Tongue (tissue), 2 donors: ENCODE results near the gene WHRN. TPM values are rescaled to one million over a fixed set of nuclear protein-coding genes. Genes with fewer than 3 reads are reported as not detected.
A peak's percentile ranks its signal among the peaks of the same experiment; 100 is the strongest.

Experiments used
- DNase-seq: peaks from one replicate; pipeline ENCODE4 v3.0.0-alpha.2; 2015
- total RNA-seq: library from RNA; depleted of rRNA; stranded (reverse); fragments of >200 nt; gene quantifications from one replicate; pipeline ENCODE4 v1.2.3, GENCODE V29; 2014

The WHRN gene
- total RNA-seq, 1 donor from 2014 or later: 4.2 TPM

DNA sequence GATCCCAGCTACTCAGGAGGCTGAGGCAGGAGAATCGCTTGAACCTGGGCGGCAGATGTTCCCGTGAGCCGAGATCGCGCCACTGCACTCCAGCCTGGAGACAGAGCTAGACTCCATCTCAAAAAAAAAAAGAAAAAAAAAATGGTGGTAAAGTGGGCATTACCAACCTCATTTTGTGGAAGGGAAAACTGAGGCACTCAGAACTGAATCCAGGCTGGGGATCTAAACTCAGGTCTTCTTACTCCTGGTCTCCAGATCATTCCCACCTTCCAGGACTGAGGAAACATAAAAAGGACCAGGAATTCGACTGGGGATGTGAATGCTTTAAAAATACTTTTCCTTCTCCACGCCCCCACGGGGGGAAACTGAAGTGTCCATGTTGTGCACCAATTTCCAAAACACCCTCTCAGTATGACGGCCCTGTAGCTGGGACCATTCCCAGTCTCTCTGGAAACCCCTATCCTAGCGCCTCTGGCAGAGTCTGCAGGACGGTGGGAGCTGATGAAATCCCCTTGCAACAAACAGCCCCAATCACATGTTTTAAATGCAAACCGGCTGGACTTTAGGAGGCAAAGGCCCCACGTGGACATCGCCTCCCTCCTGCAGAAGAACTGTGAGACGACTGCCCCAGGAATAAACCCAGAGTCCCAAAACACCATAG, 108.6 kb downstream of the WHRN start:
- peak; percentile 78 for DNase-seq

DNA sequence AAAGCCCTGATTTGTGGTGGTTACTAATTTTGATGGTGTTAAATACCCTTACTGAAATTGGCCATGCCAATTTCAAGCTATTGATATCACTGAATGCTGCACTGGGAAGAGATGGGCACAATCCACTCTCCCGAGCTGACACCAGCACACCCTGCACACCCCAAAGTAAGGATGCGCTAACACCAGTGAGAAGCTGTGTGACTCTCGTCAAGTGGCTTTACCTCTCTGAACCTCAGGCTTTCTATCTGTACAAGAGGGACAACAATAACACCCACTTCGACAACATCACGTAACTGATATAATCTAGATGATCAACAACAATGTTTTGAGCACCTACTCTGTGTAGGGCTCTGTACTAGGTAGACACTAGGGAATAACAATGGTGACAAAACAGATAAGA, 109.5 kb downstream of the WHRN start:
- no peak for DNase-seq

DNA sequence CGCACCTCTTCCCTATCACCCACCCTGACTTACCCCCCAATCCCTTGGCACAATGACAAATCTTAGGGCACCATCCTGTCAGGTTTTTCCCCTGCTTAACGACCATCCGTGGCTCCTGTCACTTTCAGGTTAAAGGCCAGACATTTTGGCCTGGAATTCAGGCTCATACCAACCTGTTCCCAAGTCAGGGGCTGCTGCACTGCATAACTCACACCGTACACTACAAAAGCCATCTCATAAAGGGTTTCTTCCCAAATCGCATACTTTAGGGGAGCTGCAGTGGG, 110.0 kb downstream of the WHRN start:
- DNase-seq: no peak

DNA sequence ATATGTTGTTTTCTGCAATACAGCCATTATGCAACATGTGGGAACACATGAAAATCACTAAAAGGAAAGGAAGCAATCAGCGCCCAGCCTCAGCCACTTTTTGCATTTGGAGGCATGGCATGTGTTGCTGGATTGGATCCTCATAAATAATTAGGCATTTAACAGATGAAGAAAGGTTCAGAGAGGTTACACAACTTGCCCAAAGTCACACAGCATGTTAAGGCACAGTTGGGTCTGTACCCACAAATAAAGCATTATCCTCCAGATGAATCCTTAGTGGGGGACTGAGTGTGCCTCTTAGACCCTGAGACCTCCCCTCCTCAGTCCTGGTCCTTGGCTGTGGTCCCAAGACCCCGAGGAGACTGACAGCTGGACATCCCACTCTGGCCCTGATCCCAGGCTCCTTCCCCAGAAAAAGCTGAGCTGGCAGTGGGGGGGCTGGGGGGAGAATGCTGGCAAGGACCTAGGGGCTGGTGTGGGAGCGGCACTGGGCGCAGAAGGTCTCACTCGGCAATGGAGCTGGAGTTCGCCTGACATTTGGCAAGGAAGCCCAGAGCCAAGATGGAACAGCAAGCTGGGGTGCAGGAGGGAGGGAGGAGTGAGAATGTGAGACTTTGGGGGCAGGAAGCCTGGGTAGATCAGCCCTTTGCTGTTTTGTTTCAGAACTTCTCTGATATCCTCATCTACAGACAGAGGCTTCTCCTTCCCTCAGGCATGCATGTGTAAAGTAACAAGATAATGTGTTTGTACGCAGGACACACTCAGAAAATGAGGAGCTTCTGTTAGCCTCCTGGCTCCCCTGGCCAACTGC, 110.5 kb downstream of the WHRN start:
- peak; percentile 72 for DNase-seq

DNA sequence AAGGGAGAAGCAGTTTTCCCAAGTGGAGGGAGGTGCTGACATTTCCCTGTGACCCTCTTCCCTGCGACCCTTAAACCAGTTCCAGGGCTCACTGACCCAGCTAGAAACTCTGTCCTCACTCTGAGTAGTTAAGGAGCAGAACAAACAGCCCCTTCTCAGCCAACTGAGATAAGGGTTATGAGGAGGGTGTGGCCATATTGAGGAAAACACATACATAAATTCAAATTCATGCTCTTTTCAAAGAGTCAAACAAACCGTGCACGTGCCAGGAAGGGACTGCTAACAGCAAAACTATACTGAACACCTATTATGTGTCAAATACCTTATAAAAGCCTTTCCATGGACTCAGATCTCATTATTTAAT, 112.5 kb downstream of the WHRN start:
- DNase-seq: no peak

DNA sequence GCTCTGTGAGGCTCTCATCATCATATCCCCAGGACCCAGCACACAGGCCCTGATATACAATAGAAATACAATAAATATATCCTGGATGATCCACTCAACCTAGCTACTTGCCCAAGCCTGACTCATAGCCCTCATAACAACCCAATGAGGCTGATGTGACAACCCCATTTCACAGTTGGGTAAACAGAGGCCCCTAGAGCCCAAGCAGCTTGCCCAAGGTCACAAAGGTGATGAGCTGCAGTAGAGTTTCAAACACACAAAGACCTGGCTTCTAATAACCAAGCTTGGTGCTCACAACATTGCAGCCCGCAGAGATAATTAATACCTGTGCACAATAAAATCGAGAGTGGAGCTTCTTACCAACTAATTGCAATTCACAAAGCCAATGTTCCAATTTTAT, 114.3 kb downstream of the WHRN start:
- DNase-seq: no peak

DNA sequence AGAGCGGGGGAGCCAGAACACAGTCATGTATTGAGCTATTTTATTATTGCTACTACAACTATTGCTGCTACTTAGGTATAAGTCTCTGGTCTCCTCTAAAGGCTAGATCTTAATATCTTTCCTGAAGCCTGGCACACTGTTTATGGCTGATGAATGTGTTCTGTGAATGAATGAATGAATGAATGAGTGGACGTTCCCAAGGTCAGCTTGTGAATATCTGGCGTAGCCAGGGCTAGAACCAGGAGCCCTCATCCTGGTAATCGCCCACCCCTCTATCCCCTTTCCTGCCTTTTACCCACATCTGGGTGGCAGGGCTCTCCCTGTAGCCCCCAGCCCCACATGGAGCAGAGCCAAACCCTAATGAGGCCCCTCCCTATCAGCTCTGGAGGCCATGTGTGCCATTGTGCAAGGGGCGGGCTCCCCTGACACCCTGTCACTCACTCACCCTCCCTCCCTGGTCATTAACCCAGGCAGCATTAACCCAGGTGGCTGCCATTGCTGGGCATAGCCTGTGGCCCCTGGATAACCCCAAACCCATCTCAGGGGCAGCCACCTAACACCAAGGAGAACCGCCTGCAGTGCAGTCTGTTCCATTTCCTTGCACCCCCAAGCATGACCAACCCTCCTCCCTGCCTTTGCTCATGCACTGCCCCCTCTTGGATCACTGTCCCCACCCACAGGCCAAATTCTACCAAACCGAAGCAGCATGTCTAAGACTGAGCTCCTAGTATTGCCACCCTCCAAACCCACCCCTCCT, 115.5 kb downstream of the WHRN start:
- DNase-seq: no peak

DNA sequence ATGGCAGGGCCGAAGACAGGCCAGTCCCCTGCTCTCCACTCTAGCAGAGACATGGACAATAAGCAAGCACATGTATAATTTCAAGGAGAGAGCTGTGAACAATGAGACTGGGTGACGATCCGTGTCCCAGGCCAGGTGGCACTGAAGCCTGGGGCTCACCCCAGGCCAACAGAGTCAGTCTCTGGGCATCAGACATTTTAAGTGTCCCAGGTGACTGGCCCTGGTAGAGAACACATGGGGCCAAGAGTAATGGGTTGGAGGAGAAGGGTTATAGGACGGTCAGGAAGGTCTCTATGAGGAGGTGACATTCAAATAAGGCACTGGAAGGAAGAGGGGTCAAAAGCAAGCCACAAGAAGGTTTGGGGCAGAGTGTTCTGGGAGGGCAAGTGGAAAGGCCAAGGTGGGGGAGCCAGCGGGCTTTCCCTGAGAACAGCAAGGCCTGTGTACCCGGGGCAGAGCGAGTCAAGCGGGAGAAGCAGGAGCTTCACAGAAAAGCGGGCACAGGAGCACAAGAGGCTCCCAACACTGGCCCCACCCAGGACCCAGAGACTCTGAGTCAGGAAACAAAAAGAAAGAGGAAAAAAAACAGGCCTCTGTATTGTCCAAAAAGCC, 116.4 kb downstream of the WHRN start:
- no peak for DNase-seq

DNA sequence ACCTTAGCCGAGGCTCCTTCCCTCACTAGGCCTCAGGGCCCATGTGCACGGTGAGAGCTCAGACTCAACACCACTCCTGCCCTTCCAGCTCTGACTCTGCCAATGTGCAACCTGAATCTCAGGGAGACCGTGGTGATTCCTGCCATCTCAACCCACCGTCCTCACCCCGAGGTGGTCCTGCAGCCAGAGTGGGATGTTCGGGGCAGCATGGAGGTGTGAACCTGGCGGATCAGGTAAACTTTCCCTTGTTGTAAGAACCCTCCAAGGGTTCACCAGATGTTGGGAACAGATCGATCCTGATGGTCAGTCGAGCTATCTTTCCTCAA, 117.0 kb downstream of the WHRN start:
- no peak for DNase-seq

DNA sequence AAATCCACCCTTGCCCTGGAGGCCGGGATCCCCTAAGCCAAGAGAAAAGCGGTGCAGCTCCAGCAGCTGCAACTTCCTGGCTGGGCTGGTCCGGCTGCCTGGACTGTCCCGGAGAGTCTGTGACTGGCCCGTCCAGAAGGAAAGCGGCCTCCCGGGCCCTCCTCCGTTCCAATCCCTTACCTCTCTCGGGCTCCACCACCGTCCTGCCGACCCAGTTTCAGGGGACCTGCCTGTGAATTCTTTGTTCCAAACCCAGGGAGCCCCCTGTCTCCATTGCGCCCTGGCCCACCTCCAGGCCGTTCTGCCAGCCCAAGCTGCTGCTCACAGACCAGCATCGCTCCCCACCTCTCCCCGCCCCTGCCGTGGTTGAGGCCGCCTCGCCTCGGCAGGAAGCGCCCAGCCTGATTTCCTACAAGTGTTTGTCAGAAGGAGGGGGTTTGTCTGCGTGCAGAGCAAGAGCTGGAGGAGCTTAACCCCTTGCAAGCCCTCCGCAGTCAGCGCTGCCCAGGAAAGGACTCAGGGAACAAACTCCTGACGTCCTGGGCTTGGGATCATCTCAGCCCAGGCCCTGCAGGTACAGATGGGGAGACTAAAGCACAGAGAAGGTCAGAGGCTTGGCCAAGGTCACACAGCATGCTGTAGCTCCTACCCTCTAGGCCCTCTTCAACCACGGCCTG, 117.5 kb downstream of the WHRN start, which contains the start of gene AKNA:
Gene AKNA (minus strand): TSS at position 303 of the 677 bp plus-strand sequence. CDS start 6,649 bp downstream, outside the sequence.
- DNase-seq: peak; percentile 92

DNA sequence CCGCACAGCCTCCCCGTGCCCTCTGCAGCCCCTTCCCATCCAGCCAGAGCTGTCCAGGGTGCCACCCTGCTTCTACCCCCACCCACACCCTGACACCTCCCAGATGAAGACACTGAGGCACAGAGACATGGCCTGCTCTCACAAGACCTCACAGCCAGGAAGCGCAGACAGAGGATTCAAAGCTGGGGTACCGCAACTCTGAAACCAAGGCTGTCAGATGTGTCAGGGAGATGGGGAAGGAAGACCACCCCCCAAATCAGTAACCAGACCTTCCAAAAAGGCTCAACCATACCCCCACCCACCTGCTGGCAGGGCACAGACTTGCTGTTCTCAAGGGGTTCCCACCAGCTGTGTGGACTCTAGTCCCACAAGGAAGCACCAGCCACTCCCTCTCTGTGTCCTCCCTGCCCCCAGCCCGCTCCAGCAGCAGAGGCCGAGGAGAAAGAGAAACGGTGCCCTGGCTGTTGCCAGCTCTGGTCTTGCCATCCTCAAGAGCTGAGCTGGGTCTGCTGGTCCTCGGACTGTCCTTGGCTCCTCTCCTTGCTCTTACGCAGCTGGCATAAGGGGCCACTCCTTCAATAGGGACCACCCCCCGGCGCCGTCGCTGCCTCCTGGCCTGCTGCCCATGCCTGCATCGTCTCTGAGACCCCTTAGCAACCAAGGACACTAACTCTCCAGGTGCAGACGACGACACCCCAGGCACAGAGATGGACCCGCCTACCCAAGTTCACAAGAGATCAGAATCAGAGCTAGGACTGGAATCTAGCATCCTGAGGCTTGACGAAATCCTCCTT, 118.2 kb downstream of the WHRN start:
- peak; percentile 77 for DNase-seq

DNA sequence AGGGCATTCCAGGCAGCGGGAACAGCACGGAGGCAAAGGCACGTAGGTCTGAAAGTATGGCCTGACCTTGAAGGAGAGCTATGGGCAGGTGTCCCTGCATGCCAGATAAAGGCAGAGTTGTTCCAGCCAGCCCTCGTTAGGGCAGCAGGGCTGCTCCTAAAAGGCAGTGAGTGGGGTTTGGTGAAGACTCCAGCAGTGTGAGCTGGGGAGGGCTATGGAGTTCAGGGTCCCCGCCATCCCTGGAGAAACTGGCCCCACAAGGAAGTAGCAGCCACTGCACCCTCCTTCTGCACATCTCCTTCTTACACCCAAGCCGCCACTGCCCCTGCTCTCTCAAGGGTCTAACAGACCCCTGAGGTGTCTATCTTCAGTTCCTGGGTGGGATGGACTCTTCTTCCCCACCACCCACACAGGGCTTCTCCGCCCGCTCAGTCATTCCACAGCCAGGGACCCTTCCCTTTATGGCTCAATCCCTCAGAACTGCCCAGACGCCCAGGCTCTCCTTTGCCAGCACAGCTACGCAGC, 118.8 kb downstream of the WHRN start:
- DNase-seq: no peak

DNA sequence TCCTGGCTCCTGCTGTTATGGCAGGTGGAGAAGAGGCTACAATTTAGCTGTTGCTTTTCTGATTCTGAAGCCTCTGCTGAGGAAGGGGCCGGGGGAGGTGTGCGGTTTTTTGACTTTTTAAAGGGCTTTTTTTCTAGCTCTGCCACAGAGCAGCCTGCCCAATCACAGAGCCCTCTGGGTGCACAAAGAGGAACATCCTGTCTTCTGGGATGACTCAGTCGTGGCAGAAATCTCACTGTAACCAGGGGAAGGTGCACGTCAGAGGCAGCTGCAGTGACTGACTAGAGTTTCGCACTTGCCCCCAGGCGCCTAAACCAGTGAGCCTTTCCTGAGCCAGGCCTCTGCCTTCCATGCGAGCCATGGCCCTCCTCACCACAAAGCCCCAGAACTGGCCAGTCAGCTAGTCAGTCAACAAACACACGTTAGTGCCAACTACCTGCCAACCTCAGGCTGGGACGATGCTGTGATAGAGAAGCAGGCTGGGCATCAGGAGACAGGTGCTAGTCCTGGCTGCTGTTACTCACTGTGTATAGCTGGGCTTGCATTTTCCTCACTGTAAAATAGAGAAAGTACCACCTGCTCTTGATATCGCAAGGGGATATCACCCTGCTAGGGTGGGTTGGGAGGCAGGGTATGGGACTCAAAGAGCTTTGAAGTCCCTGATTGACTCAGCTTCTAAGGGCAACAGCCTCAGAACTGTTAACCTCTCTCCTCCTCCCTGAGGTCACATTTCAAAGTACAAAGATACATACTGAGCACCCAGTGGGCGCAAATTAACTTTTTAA, 119.7 kb downstream of the WHRN start:
- no peak for DNase-seq

DNA sequence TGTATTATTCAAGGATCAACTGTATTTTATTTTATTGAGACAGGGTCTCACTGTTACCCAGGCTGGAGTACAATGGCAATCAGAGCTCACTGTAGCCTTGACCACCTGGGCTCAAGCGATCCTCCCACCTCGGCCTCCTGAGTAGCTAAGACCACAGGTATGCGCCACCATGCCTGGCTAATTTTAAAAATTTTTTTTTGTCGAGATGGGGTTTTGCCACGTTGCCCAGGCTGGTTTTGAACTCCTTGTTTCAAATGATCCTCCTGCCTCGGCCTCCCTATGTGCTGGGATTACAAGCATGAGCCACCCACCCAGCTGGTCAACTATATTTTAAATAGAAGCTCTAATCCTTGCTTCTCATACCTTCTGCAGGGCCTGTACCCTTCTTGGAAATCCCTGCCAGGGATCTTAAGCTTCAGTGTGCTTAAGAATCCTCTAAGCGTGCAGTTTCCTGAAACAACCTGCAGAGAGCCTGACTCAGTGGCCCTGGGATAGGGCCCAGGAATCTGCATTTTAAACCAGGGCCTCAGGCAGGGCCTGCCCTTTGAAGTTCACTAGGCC, 120.4 kb downstream of the WHRN start:
- no peak for DNase-seq

DNA sequence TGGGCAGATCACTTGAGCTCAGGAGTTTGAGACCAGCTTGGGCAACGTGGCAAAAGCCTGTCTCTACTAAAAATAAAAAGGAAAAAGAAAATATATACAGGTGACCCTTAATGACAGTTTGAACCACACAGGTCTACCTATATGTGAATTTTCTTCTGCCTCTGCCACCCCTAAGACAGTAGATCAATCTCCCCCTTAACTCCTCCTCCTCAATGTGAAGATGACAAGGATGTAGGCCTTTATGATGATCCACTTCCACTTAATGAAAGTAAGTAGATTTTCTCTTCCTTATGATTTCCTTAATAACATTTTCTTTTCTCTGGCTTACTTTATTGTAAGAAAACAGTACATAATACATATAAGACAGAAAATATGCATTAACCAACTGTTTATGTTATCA, 120.9 kb downstream of the WHRN start:
- DNase-seq: no peak

DNA sequence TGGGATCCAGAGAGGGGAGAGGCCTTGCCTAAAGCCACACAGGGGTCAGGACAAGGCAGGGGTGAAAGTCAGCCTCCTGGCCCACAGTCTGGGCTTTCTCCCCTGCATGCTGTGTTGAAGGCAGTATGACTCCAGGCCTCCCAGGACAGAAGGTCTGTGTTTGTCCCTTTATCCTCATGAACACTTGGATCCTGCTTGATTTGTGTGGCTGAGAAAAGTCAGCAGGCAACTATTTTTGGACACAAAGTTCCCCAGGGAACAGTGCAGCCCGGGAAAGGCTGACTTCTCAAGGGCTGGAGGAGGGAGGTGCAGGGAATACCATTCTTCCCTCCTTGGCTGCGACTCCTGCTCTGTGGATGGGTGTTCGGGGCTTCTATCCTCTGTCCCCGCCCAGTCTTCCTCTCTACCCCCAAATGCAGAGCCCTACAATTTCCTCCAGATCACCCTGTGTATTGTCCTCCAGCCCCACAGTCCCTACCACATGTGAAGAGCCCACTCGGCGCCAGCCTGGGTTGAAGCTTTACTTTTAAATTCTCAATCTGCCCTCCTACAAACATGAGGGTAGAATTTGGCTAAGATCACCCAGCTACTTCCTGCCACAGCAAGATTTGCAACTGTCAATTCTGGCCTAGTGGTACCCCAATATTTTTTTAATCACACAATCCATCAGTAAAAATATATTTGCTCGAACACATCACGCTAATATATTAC, 121.6 kb downstream of the WHRN start:
- DNase-seq: peak; percentile 64

DNA sequence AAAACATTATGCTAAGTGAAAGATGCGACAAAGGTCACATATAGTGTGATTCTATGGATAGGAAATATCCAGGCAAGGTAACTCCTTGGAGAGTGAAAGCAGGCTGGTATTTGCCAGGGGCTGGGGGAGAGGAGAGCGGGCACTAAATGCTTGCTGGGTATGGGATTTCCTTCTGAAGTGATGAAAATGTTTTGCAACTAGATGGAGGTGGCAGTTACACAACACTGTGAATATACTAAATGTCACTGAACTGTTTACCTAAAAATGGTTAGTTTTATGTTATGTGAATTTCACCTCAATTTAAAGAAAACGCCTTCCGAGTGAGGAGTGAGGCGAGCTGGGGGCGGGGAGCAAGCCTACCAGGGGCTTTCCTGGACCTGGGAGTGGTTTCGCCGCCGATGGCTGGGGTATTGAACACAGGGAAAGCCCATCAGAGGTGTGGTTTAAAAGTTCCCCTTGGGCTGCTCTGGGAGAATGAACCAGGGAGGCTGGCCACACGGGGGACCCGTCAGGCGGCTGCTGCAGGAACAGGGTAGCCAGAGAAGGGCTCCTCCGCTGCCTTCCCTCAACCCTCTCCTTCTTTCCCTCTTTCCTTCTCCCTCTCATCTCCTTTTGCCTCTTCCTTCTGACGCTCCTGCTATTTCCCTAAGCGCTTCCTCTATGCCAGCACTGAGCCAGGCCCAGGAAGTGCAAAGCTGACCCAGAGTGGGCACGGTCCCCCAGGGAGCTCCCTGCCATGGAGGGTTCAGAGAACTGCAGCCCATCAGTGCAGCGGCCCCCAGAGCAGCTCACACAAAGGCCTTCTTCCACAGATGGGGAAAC, 122.4 kb downstream of the WHRN start:
- DNase-seq: no peak

DNA sequence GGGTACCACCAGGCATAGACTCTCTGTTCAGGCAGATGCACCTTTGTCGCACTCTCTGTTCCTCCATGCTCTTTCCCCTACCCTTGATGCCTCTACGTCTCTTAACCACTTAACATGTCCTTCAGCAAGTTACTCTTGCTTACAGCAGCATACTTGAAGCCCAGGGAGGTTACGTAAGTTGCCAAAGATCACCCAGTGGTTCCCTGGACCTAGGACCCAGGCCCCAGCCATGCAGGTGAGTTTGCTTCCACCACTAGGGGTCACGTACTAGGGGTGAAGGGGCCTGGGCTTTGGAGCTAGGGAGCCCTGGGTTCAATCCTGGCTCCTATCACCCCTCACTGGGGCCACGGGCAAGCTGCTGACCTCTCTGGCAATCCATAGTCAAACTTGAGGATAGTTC, 126.4 kb downstream of the WHRN start:
- DNase-seq: no peak

DNA sequence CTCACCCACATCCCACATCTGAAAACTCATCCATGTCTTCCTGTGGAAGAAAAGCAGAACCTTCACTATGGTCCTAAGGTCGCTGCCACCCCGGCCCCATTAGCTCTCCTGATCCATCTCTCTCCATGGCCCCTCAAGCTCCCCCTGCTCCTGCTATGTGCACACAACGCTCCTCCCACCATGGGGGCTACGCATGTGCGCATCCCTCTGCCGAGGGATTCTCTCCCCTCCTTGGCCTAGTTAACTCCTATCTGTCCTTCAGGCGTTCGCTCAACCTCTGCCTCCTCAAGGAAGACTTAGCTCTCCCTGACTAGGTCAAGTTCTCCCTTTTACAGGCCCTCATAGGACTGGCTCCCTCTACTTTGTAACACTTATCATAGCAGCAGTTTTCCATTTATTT, 127.3 kb downstream of the WHRN start:
- DNase-seq: no peak
